NCI-H526 treated with DMSO at 0.1 percent for 48 hours (cell line): Measurements from ENCODE around the gene RIPPLY3.

Source experiments
- DNase-seq: peaks from one replicate; lab custom pipeline; 2025; lab: John Stamatoyannopoulos, UW

Gene RIPPLY3

GRCh38 chr21:37061926-37062592 lies 55.6 kb downstream of the RIPPLY3 start:
- no peak for DNase-seq

- no peak for DNase-seq
Measured at GRCh38 chr21:37062593-37062935, 56.1 kb downstream of the RIPPLY3 start.

DNA sequence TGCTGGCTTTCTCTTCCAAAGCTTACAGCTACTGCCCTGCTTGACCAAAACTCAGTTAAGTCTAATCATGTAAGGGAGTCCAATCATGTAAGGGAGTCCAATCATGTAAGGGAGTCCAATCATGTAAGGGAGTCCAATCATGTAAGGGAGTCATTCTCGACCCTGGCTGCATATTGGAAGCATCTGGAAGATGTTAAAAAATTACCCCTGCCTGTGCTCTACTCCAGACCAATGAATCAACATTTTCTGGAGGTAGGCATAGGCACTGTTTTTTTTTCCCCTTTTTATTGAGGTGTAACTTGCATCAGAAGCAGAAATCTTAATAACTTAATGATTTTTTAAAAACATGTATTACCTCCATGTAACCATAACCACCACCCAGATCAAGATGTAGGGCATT lies 56.9 kb downstream of the RIPPLY3 start:
- DNase-seq = no peak

DNA sequence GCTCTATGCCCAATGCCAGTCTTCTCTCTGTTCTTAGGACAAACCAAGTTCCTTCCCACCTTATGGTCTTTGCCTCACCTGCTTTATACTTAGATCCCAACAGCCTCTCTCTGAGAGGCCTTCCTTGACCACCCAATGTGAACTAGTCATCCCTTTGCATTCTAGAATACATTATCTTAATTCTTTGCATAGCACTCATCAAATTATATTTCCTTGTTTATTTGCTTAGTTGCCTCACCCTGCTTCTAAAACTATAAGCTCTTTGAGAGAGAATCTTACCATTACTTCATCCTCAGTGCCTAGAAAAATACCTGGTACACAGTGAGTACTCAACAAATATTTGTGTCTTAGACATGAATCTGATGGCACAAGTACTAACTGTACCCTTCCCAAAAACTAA lies 58.3 kb downstream of the RIPPLY3 start:
- DNase-seq = no peak

DNA sequence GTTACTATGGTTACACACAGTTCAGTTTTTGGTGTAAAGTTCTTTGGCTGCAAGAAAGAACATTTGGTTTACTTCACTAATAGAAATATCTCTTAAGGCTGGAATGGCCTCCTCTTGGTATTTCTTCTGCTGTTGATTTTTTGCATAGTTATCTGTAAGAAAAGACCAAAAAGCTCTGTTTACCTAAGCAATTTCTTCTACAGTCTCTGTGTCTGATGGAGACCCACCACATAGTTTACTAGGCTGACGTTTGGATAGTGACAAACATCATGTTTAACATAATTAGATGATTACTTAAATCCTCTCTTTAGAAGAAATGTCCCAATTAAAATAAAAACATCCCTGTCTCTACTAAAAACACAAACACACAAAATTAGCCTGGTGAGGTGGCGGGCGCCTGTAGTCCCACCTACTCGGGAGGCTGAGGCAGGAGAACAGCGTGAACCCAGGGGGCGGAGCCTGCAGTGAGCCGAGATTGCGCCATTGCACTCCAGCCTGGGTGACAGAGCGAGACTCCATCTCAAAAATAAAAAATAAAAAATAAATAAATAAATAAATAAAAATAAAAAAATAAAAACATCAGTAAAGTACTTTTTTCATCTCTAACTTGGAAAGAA lies 59.2 kb downstream of the RIPPLY3 start:
- no peak for DNase-seq
